22Rv1 (cell line): ENCODE results near the gene TBC1D5.

ENCODE experiments used
- ZFX ChIP-seq: fragments of 450-650 bp; IDR thresholded peaks from 2 replicates; pipeline ENCODE4 v1.6.1; 2017; ENCODE audit warnings: antibody characterized with exemption, borderline replicate concordance
- TF ChIP-seq, protein P1 (sequence below): fragments of 450-650 bp; IDR thresholded peaks from 2 replicates; pipeline ENCODE4 v1.5.1; 2017; ENCODE audit warnings: mild to moderate bottlenecking

DNA sequence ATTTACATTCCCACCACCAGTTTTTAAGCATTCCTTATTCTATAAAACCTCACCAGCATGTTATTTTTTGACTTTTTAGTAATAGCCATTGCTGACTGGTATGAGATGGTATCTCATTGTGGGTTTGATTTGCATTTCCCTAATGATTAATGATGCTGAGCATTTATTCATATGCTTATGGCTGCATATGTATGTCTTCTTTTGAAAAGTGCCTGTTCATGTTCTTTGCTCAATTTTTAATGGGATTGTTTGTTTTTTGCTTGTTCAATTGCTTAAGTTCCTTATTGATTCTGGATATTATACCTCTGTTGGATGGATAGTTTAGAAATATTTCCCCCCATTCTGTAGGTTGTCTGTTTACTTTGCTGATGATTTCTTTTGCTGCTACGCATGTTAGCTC lies 16.1 kb downstream of the TBC1D5 start:
- TF ChIP-seq, protein P1, sequence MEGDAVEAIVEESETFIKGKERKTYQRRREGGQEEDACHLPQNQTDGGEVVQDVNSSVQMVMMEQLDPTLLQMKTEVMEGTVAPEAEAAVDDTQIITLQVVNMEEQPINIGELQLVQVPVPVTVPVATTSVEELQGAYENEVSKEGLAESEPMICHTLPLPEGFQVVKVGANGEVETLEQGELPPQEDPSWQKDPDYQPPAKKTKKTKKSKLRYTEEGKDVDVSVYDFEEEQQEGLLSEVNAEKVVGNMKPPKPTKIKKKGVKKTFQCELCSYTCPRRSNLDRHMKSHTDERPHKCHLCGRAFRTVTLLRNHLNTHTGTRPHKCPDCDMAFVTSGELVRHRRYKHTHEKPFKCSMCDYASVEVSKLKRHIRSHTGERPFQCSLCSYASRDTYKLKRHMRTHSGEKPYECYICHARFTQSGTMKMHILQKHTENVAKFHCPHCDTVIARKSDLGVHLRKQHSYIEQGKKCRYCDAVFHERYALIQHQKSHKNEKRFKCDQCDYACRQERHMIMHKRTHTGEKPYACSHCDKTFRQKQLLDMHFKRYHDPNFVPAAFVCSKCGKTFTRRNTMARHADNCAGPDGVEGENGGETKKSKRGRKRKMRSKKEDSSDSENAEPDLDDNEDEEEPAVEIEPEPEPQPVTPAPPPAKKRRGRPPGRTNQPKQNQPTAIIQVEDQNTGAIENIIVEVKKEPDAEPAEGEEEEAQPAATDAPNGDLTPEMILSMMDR, result no peak
- no peak for TF ChIP-seq ZFX
